Activated T-helper 1 cell treated with anti-CD3 and anti-CD28 coated beads, Interleukin-12 subunit alpha, Interleukin-12 subunit beta, Interleukin-2, Interleukin-4 antibody, amounts not matched to agents 30 ng/mL and 10 ng/mL and 1 ng/mL, durations not matched to agents 14 hours and 24 hours and 36 hours (primary cell): Measurements from ENCODE around the gene ADH6. TPM values are rescaled to one million over a fixed set of nuclear protein-coding genes. Genes with fewer than 3 reads are reported as not detected.
"Not testable (repeated sequence)": the region's sequence is repeated elsewhere in the genome, so short reads cannot be mapped to it uniquely, and the experiment has no call there.

Experiments used
- DNase-seq: peaks from one replicate; pipeline ENCODE4 v3.0.0; 2021; ENCODE audit warnings: low spot score
- H3K27ac Mint-ChIP-seq: one replicate; pipeline ENCODE4 v1.8.0; 2021; ENCODE audit warnings: mild to moderate bottlenecking, mixed read lengths
- H3K27me3 Mint-ChIP-seq: one replicate; pipeline ENCODE4 v1.8.0; 2022; ENCODE audit warnings: mild to moderate bottlenecking, moderate library complexity, mixed read lengths; ENCODE audit not compliant: insufficient read depth
- H3K36me3 Mint-ChIP-seq: one replicate; pipeline ENCODE4 v1.8.0; 2021; ENCODE audit warnings: low read depth, mixed read lengths
- H3K4me1 Mint-ChIP-seq: one replicate; pipeline ENCODE4 v1.8.0; 2021; ENCODE audit warnings: low read depth, mixed read lengths
- H3K4me3 Mint-ChIP-seq: one replicate; pipeline ENCODE4 v1.8.0; 2021; ENCODE audit warnings: mild to moderate bottlenecking, moderate library complexity, mixed read lengths
- H3K9me3 Mint-ChIP-seq: one replicate; pipeline ENCODE4 v1.8.0; 2021; ENCODE audit warnings: mixed read lengths
- intact Hi-C: fragments of 100-400 bp; cut with micrococcal nuclease; formaldehyde crosslinking; loops from one replicate; pipeline ENCODE4 v1.15.1; 2024
- total RNA-seq: library from RNA; stranded (reverse); gene quantifications from 2 replicates; pipeline ENCODE4 v1.2.3, GENCODE V29; 2022

Gene ADH6
- total RNA-seq, 1 donor from 2014 or later = not detected

DNA sequence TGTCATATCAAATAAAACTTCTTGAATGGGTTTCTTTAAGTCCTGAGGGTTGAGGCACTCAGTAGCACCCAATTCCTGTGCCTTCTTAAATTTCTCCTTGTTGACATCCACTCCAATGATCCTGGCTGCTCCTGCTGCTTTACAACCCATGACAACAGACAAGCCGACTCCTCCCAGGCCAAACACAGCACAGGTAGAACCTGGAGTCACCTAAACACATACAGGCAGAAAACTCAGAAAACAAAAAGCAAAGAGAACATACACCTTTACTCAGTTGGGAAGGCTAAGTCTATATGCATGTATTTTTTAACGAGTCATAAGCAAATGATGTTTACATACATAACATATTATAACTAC lies 10.3 kb downstream of the ADH6 start:
- H3K4me3 Mint-ChIP-seq = no peak overlapping the region
- H3K36me3 Mint-ChIP-seq = no peaks in the 10 kb centered on the region
- no peaks in the 10 kb centered on the region for H3K9me3 Mint-ChIP-seq
- H3K27ac Mint-ChIP-seq = no peak overlapping the region
- H3K27me3 Mint-ChIP-seq = peaks cover 3% of the 10 kb centered on the region
- intact Hi-C loops = no loop called here
- DNase-seq = no peak
- no peaks in the 10 kb centered on the region for H3K4me1 Mint-ChIP-seq

DNA sequence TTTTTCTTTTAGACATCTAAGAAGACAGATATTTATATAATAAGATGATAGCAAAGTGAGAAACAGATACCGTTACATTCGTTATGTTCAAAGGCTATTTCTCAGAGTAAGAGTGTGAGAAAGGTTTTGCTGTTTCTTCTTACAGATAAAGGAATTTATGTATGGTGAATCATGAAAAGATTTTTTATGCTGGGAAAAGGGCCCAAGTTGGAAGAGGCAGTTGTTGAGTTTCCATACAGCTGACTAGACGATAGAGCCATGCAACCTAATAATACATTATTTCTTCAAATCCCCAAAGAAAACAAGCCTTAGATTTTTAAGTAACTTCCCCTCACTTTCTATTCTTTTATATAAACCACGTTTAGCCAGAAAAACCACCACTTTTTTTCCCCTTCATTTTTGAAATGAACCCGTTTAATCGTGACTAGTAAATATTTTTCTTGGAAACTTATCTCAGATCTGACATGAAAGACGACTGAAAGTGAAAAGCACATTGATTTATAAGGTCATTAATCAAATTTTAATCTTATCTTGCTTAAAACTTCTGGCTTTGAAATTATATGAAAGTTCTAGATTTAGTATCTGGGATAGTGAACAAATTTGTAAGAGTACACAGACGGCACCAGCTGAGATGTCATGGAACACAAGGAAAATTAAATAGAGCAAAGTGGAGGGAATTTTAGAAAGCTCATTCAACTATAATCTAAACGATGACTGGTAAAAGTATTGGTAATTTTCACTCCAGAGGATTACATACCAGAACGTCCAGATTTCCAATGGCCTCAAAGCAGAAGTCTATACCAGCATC lies 10.9 kb downstream of the ADH6 start:
- intact Hi-C loops = no loop called here
- no peak overlapping the region for H3K27ac Mint-ChIP-seq
- no peaks in the 10 kb centered on the region for H3K4me1 Mint-ChIP-seq
- no peaks in the 10 kb centered on the region for H3K27me3 Mint-ChIP-seq
- H3K36me3 Mint-ChIP-seq = no peaks in the 10 kb centered on the region
- no peak for DNase-seq
- H3K4me3 Mint-ChIP-seq = no peak overlapping the region
- no peaks in the 10 kb centered on the region for H3K9me3 Mint-ChIP-seq

DNA sequence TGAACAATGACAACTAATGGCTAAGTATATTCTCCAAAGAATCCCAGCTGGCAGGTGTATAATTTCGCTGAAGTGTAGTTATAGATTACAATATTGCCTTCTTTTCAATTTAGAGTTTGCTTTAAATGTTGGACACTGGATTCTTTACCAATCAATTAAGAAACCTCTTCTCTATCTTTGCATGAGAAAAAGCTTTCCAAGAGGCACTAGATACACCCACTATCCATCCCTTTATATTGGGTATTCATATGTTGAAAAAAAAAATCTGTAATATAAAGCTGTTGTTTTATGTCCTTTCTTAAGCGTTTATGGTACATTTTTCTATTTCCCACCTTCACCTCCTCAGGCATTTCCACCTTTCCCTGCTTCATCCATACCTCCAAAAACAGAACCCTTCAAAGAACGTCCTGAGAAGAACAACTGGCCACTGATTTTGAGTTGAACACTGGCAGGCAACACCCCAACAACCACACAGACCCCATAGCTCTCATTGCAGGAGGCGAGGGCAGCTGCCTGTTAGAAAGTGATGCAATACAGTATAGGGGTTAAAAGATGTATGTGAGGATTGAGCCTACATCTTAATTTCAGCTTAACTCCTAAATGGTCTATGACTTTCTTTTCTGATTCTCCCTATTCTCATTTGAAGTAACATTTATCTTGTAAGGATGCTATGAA lies 11.8 kb downstream of the ADH6 start:
- Mint-ChIP-seq H3K27ac (no peak overlapping the region), H3K4me3 (no peak overlapping the region), H3K36me3 (no peaks in the 10 kb centered on the region), H3K9me3 (no peaks in the 10 kb centered on the region), H3K4me1 (no peaks in the 10 kb centered on the region), H3K27me3 (no peaks in the 10 kb centered on the region)
- no peak for DNase-seq
- intact Hi-C loops = no loop called here

DNA sequence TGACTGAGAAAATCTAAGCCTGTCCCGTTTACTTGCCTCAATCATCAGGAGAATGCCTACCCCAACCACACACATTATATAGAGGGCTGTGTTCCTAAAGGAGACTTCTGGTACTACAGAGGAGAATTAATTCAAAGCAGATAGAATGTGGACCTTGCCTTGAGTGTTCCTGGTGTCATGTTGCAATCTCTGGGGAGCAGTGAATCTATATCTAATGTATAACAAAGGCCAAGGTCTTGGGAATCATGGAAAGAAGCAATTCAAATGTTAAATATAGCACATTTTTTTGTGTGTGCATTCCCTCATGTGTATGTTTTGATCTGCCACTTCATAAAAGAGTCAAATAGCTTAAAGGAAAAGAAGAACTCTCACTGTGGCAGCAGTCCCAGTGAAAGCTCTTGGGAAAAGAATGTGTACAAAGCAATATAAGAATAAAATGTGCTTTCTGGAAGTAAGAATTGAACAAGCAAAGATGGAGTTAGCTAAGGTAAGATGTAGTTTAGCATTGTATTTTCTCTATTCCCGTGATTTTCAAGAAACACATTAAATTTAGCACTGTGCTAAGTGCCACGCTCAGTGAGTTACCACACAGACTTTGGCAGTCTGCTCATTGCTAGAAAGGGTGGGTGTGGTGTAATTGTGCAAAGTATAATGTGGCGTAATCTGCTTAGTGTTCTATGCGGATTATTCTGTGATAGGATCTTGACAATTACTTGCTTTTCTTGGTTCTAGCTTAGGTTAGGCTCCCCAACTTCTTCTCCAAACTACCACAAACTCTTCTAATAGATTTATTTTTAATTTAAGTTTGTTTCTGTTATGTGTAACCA lies 13.7 kb downstream of the ADH6 start:
- intact Hi-C loops = no loop called here
- Mint-ChIP-seq H3K36me3 (no peaks in the 10 kb centered on the region), H3K9me3 (no peaks in the 10 kb centered on the region), H3K4me3 (no peak overlapping the region), H3K4me1 (no peaks in the 10 kb centered on the region), H3K27ac (no peak overlapping the region), H3K27me3 (no peaks in the 10 kb centered on the region)
- no peak for DNase-seq

DNA sequence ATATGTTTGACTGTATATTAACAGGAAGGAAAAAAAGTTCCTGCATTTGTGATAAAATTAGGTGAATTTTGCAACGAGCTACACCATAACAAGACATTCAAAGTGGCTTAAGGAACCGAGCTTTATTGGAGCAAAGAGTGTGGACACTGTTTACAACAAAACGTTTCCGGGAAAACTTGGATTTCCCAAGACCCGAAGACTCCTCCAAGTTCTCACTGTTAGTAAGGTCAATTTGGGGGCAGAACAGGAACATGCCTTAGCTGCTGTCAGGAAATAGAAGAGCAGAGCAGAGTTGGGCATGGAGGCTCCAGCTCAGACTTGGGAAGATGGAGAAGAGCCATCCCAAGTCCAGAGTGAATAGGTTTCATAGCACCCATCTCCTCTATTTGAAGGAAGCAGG lies 16.5 kb downstream of the ADH6 start:
- Mint-ChIP-seq H3K4me1 (no peaks in the 10 kb centered on the region), H3K9me3 (no peaks in the 10 kb centered on the region), H3K36me3 (no peaks in the 10 kb centered on the region), H3K4me3 (no peak overlapping the region), H3K27me3 (no peaks in the 10 kb centered on the region), H3K27ac (no peak overlapping the region)
- intact Hi-C loops = no loop called here
- no peak for DNase-seq

DNA sequence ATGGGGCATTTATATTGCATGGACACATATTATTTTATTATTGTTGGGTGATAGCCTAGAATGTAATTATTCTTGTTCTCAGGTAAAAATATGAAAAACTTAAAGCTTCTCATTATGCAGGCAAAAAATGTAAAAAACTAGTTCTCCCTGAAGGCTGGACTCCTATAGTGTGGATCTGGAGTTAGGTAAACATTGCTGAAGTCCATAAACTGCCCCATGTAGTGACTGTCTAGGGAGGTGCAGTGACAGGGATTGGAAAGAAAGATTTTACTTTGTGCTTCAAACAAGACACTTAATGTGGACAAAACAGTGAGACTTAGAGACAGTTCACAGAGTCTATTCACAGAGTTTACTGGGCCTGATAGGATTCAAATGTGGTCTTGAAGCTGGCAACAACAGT lies 17.0 kb downstream of the ADH6 start:
- H3K4me1 Mint-ChIP-seq = no peaks in the 10 kb centered on the region
- H3K36me3 Mint-ChIP-seq = no peaks in the 10 kb centered on the region
- DNase-seq = no peak
- no peak overlapping the region for H3K27ac Mint-ChIP-seq
- no peak overlapping the region for H3K4me3 Mint-ChIP-seq
- H3K9me3 Mint-ChIP-seq = no peaks in the 10 kb centered on the region
- no peaks in the 10 kb centered on the region for H3K27me3 Mint-ChIP-seq
- intact Hi-C loops = no loop called here

DNA sequence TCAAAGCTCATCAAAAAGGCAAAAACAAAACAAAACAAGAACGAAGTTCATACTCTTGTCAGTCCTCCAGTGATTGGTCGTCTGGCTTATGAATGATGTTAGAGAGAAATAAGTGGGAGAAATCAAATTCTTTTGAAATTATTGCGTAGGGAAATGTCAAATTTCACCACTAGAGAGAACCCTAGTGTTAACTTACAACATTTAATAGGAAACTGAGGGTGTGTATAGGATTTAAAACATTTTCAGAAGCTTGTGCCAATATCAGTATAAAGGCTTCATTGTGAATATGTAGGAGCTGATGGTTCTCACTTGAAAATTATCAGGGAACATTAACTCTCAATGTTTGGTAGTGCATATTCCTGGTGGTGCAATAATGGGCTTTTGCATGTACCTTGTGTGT lies 17.4 kb downstream of the ADH6 start:
- no peaks in the 10 kb centered on the region for H3K9me3 Mint-ChIP-seq
- no peaks in the 10 kb centered on the region for H3K36me3 Mint-ChIP-seq
- no peaks in the 10 kb centered on the region for H3K27me3 Mint-ChIP-seq
- H3K4me3 Mint-ChIP-seq = no peak overlapping the region
- H3K27ac Mint-ChIP-seq = no peak overlapping the region
- no peak for DNase-seq
- no peaks in the 10 kb centered on the region for H3K4me1 Mint-ChIP-seq
- intact Hi-C loops = no loop called here

DNA sequence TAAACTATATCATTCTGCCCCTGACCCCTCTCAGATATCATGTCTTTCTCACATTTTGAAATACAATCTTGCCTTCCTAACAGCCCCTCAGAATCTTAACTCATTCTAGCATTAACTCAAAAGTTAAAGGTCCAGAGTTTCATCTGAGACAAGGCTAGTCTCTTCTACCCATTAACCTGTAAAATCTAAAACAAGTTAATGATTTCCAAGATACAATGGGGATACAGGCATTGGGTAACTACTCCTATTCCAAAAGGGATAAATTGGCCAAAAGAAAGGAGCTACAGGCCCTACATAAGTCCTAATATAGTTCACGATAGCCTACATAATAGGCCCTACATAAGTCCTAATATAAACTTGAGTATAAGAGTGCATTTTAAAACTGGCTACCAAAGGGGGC lies 18.9 kb downstream of the ADH6 start:
- Mint-ChIP-seq H3K4me3 (no peak overlapping the region), H3K9me3 (no peaks in the 10 kb centered on the region), H3K36me3 (no peaks in the 10 kb centered on the region), H3K4me1 (no peaks in the 10 kb centered on the region), H3K27ac (no peak overlapping the region), H3K27me3 (no peaks in the 10 kb centered on the region)
- no peak for DNase-seq
- intact Hi-C loops = no loop called here

DNA sequence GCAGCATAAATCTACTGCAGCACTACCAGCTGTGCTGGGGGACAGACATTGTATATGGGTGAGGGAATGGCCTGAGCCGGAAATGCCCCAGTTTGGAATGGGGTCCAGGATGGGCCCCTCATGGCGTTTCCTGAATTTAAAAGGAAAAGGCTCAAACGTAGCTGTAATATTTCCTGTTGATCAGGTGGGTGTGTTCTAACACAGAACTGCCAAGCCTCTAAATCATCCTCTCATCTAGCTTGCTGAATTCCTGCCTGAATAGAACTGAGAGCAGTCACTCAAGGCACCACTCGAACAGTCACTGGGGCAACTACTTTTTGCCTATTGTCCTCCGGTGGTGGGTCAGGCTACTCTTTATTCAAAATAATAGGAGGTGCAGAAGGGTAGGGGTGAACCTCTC lies 28.7 kb downstream of the ADH6 start:
- Mint-ChIP-seq H3K27ac (no peak overlapping the region), H3K4me3 (no peak overlapping the region), H3K27me3 (no peaks in the 10 kb centered on the region), H3K9me3 (peaks cover 32% of the 10 kb centered on the region), H3K4me1 (no peaks in the 10 kb centered on the region), H3K36me3 (no peaks in the 10 kb centered on the region)
- intact Hi-C loops = no loop called here
- DNase-seq = no peak

DNA sequence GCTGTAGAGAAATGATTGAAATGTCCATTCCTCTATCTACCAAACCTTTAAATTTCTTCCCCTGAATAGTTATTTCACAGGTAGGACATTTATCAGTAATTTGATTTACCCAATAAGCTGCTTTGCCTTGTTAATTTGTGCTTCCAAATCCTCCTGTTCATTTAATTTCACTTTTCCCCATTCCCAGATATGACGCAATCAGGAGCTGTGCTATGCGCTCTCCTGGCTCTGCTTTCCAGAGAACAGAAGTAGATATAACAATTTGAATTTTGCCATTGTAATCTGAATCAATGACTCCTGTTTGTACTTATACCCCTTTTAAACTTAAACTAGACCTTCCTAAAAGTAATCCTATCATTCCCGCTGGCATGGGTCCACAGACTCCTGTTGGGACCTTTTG lies 29.1 kb downstream of the ADH6 start:
- H3K27ac Mint-ChIP-seq, H3K36me3 Mint-ChIP-seq, H3K4me3 Mint-ChIP-seq, DNase-seq, H3K27me3 Mint-ChIP-seq, H3K4me1 Mint-ChIP-seq, intact Hi-C loops: not testable (repeated sequence)
- peaks cover 32% of the 10 kb centered on the region for H3K9me3 Mint-ChIP-seq

DNA sequence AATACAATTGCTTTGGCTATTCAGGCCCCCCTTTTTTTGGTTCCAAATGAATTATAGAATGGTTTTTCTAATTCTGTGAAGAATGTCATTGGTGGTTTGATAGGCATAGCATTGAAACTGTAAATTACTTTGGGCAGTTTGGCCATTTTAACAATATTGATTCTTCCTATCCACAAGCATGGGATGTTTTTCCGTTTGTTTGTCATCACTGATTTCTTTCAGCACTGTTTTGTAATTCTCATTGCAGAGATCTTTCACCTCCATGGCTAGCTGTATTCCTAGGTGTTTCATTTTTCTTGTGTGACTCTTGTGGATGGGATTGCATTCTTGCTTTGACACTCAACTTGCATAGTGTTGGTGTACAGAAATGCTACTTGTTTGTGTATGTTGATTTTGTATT lies 33.0 kb downstream of the ADH6 start:
- H3K36me3 Mint-ChIP-seq = no peaks in the 10 kb centered on the region
- DNase-seq = no peak
- intact Hi-C loops = no loop called here

DNA sequence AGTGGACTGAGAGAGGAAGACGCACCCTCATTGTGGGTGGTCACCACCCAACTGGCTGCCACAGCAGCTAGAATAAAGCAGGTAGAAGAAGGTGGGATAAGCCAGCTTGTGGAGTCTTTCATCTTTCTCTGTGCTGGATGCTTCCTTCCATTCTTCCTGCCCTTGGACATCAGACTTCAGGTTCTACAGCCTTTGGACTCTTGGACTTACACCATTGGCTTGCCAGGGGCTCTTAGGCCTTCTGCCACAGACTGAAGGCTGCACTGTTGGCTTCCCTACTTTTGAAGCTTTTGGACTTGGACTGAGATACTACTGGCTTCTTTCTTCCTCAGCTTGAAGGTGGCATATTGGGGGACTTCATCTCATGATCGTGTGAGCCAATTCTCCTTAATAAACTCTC lies 33.5 kb downstream of the ADH6 start:
- Mint-ChIP-seq H3K36me3 (no peaks in the 10 kb centered on the region), H3K4me3 (no peak overlapping the region), H3K27ac (no peak overlapping the region), H3K27me3 (no peaks in the 10 kb centered on the region), H3K4me1 (no peaks in the 10 kb centered on the region), H3K9me3 (peaks cover 24% of the 10 kb centered on the region)
- no peak for DNase-seq
- intact Hi-C loops = no loop called here

More for the DNA sequence above, 33.0 kb downstream of the ADH6 start:
- H3K9me3 Mint-ChIP-seq = peaks cover 27% of the 10 kb centered on the region
- no peak overlapping the region for H3K27ac Mint-ChIP-seq
- no peaks in the 10 kb centered on the region for H3K4me1 Mint-ChIP-seq
- no peak overlapping the region for H3K4me3 Mint-ChIP-seq
- H3K27me3 Mint-ChIP-seq = no peaks in the 10 kb centered on the region

DNA sequence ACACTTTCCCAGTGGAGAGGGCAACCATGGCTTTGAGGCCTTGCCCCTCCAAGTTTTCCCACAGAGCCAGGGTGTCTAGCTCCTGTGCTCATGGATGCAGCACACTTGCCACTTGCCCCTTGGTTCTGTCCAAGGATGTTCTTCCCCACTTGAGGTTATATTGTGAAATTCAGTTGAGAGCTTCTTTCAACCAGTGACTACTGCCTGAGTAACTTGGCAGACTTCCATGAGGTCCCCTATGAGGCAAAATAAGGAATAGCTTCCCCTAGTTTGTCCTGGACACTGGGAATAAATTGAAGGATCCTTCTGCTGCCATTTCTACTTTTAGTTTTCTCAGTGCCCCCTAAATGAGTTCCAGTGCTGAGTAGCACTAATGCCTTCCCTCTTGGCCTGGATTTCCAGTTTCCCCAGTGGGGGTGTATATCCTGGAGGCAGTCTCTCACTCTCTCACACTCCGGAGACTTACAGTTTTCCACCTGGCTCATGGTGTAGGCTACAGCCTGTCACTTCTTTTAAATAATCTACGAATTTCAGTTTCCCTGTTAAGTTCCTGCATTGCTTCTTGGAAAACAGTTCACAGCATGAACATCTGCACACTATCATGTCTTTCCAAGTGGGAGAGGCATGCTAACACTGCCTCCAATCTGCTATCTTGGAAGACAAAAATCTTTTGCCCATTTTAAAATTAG lies 38.5 kb downstream of the ADH6 start:
- Mint-ChIP-seq H3K27me3 (no peaks in the 10 kb centered on the region), H3K9me3 (peaks cover 12% of the 10 kb centered on the region), H3K4me1 (no peaks in the 10 kb centered on the region), H3K36me3 (no peaks in the 10 kb centered on the region), H3K27ac (no peak overlapping the region), H3K4me3 (no peak overlapping the region)
- intact Hi-C loops = no loop called here
- DNase-seq = no peak
